Mesodermal cell (in vitro differentiated cells): ENCODE measurements around the gene PCDH19.

Experiments used
- H3K27ac ChIP-seq: 2 replicates; pipeline ENCODE4 v1.7.0; 2013; ENCODE audit warnings: mild to moderate bottlenecking, low read depth, low read length, moderate library complexity; ENCODE audit not compliant: severe bottlenecking
- H3K36me3 ChIP-seq: 2 replicates; pipeline ENCODE4 v1.7.1; 2013; ENCODE audit warnings: mild to moderate bottlenecking, low read length, moderate library complexity; ENCODE audit not compliant: control insufficient read depth, insufficient read depth
- H3K4me1 ChIP-seq: one replicate; pipeline ENCODE4 v1.7.1; 2013; ENCODE audit warnings: mild to moderate bottlenecking, low read length; ENCODE audit not compliant: insufficient read depth, control insufficient read depth, poor library complexity, severe bottlenecking
- H3K4me3 ChIP-seq: 2 replicates; pipeline ENCODE4 v1.7.0; 2013; ENCODE audit warnings: low read length, control low read depth, mild to moderate bottlenecking; ENCODE audit not compliant: insufficient read depth, poor library complexity, severe bottlenecking; ENCODE audit errors: extremely low read depth
- H3K9me3 ChIP-seq: 2 replicates; pipeline ENCODE4 v1.7.1; 2013; ENCODE audit warnings: mild to moderate bottlenecking, low read length, moderate library complexity; ENCODE audit not compliant: control insufficient read depth
- WGBS, 2 experiments: methylation state at CpG; one replicate each; pipeline ENCODE4 v1.1.5; 2013; ENCODE audit warnings: missing lambda C conversion rate in 2 of 2; ENCODE audit not compliant: insufficient coverage in 2 of 2; 5-methylcytosine and 5-hydroxymethylcytosine counted together

The PCDH19 gene

GRCh38 chrX:100381619-100382018, 28.5 kb downstream of the PCDH19 start:
- Histone ChIP-seq H3K4me3 (no peak overlapping the region), H3K27ac (no peak overlapping the region), H3K9me3 (no peaks in the 10 kb centered on the region), H3K4me1 (peaks cover 7% of the 10 kb centered on the region), H3K36me3 (no peaks in the 10 kb centered on the region)
- no CpG with 5 or more reads among the region's 3 CpGs for WGBS, 2 experiments

DNA sequence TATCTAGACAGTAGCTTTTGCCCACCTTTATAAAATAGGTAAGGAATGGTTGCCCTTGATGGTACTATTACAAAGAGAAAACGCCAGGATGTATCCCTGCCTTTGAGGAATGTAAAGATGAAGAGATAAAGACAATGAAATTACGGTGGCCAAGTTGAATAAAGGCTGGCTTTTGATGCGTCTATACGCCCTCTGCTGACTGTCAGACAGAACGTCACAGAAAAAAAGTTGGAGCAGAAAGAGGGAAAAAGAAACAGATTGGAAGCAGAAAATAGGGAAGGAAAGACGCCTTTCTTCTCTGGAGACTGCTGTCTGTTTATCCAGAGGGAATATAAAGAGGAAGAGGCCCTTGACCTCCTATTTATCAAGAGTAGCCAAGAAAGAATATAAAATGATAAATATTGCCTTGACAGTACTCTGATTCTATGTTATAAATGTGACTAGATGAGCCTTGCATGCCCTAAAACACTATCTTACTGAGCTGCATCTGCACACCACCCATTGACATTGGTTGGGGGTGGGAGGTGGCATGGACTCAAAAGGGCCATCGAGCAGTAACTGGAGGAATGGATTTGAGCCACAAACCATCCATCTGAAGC, 30.6 kb downstream of the PCDH19 start:
- Histone ChIP-seq H3K4me3 (no peak overlapping the region), H3K27ac (no peak overlapping the region), H3K4me1 (peaks cover 7% of the 10 kb centered on the region), H3K9me3 (no peaks in the 10 kb centered on the region), H3K36me3 (no peaks in the 10 kb centered on the region)
- 6 to 17% methylated on average over 4 to 5 of the region's 7 CpGs for WGBS, 2 experiments

- no peaks in the 10 kb centered on the region for H3K9me3 ChIP-seq
- H3K4me3 ChIP-seq = no peak overlapping the region
- peaks cover 7% of the 10 kb centered on the region for H3K4me1 ChIP-seq
- WGBS, 2 experiments = 71% methylated on average over 1 of the region's 5 CpGs; no CpG with 5 or more reads in 1 of the 2 experiments
- H3K27ac ChIP-seq = no peak overlapping the region
- no peaks in the 10 kb centered on the region for H3K36me3 ChIP-seq
These were observed 32.2 kb downstream of the PCDH19 start for GRCh38 chrX:100377826-100378225.

- Histone ChIP-seq H3K4me3 (no peak overlapping the region), H3K9me3 (no peaks in the 10 kb centered on the region), H3K36me3 (no peaks in the 10 kb centered on the region), H3K4me1 (peaks cover 7% of the 10 kb centered on the region), H3K27ac (no peak overlapping the region)
These were observed 33.5 kb downstream of the PCDH19 start for GRCh38 chrX:100376576-100376975.

DNA sequence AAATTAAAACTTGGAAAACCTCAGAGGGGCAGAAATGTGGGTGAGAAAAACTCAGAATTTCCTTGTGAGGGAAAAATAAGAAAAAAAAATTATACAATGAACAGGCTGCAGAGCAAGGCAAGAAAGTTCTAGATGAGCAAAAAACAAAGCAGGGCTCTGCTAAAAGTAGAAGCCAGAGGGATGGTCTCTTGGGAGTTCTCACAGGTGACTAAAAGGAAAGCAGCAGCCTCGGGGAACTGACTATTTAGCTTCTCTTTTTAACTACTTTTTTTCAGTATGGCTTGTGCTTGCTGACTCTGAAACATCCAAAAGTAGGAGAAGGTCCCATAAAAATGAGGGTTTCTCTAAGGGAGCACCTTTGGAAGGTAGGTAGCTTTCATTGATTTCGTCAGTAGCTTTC, 36.4 kb downstream of the PCDH19 start:
- Histone ChIP-seq H3K4me1 (no peaks in the 10 kb centered on the region), H3K36me3 (no peaks in the 10 kb centered on the region), H3K9me3 (no peaks in the 10 kb centered on the region), H3K4me3 (no peak overlapping the region), H3K27ac (no peak overlapping the region)
- WGBS, 2 experiments = no CpG with 5 or more reads among the region's 2 CpGs

DNA sequence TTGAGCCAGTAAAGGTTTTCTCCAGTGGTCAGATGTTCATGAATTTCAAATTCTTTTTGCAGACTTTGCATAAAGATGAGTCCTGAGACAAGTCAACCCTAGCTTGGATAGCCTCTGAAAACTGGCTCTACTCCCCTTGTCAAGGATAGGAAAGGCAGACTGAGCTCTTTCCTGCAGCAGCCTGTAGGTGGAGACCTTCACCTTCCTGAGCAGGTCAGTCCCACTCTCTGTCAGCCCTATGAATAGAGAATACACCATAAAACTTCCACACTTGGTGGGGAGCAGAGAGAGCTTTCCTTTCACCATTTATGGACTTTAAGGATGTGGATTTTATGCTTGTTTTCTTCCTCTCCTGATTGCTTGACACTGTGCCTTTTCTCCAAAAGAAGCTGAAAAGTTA, 41.9 kb downstream of the PCDH19 start:
- Histone ChIP-seq H3K9me3 (no peaks in the 10 kb centered on the region), H3K4me3 (no peak overlapping the region), H3K4me1 (no peaks in the 10 kb centered on the region), H3K36me3 (no peaks in the 10 kb centered on the region), H3K27ac (no peak overlapping the region)

DNA sequence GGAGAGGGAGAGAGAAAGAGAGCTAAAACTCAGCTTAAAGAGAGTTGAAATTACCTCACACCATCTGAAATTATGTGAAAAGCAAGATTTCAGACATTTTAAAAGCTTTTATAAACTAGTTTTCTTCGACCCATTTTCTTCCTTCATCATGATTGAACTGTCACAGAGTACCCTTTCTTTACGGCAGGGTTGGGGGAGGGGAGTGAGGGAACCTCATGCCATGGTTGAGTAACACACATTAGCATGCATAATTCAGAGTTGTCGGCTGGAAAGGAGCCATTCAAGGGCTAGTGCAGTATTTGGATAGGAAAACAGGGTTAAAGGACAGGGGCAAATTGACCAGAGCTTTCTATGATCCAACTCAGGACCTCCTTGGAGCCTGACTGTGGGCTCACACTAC, 46.2 kb downstream of the PCDH19 start:
- H3K27ac ChIP-seq = no peak overlapping the region
- H3K4me1 ChIP-seq = no peaks in the 10 kb centered on the region
- H3K4me3 ChIP-seq = no peak overlapping the region
- 20% methylated on average over 1 of the region's 3 CpGs; no CpG with 5 or more reads in 1 of the 2 experiments for WGBS, 2 experiments
- H3K36me3 ChIP-seq = no peaks in the 10 kb centered on the region
- H3K9me3 ChIP-seq = no peaks in the 10 kb centered on the region

- Histone ChIP-seq H3K9me3 (no peaks in the 10 kb centered on the region), H3K4me1 (no peaks in the 10 kb centered on the region), H3K27ac (no peak overlapping the region), H3K36me3 (no peaks in the 10 kb centered on the region), H3K4me3 (no peak overlapping the region)
- WGBS, 2 experiments = no CpG with 5 or more reads among the region's 3 CpGs
These were observed 51.3 kb downstream of the PCDH19 start for GRCh38 chrX:100358766-100359165.

GRCh38 chrX:100356351-100356896, 53.6 kb downstream of the PCDH19 start:
- H3K4me1 ChIP-seq = no peaks in the 10 kb centered on the region
- no peak overlapping the region for H3K27ac ChIP-seq
- H3K36me3 ChIP-seq = no peaks in the 10 kb centered on the region
- no peak overlapping the region for H3K4me3 ChIP-seq
- H3K9me3 ChIP-seq = no peaks in the 10 kb centered on the region
- no CpG with 5 or more reads among the region's 3 CpGs for WGBS, 2 experiments

DNA sequence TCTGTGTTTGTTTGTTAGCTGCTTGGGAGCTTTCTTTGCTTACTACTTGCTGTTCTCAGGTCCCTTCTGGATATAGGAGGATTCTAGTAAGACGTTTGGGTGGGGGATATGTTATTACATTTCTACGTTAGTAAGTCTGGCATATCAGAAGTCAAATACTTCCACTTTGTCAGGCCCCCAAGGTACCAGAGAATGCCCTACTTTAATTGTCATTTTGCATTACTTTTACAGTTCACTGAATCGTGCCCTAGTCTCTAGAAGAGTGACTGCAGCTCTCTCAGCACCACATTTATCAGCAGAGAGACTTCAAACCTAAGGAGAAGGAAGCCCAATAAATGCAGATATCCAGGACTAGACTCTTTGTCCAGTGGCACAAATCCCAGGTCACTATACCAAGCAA, 54.4 kb downstream of the PCDH19 start:
- no peaks in the 10 kb centered on the region for H3K36me3 ChIP-seq
- H3K4me1 ChIP-seq = no peaks in the 10 kb centered on the region
- WGBS, 2 experiments = 50 to 80% methylated on average over 1 of the region's 3 CpGs

GRCh38 chrX:100353326-100353725, 56.7 kb downstream of the PCDH19 start:
- Histone ChIP-seq H3K4me1 (no peaks in the 10 kb centered on the region), H3K36me3 (no peaks in the 10 kb centered on the region), H3K4me3 (no peak overlapping the region), H3K27ac (no peak overlapping the region), H3K9me3 (no peaks in the 10 kb centered on the region)
- WGBS, 2 experiments = 90% methylated on average over 2 of the region's 4 CpGs; no CpG with 5 or more reads in 1 of the 2 experiments

More for the DNA sequence above, 54.4 kb downstream of the PCDH19 start:
- Histone ChIP-seq H3K9me3 (no peaks in the 10 kb centered on the region), H3K4me3 (no peak overlapping the region), H3K27ac (no peak overlapping the region)
